K562 (cell line): ENCODE data around the gene GRIPAP1. TPM values are rescaled to one million over a fixed set of nuclear protein-coding genes. Genes with fewer than 3 reads are reported as not detected.

Experiments used
- CEBPG ChIP-seq, 3 experiments: fragments of 200-800 bp in 1 of 3; sonication (Bioruptor generic) in 1 of 3; sonication (generic) in 1 of 3; formaldehyde crosslinking in 1 of 3; IDR thresholded peaks in 2 of 3; conservative IDR thresholded peaks in 1 of 3; 2 replicates each; pipeline versions ENCODE4 v1.6.1 to v1.8.0; 2016 to 2022; ENCODE audit warnings: missing compliant biosample characterization in 2 of 3, missing genetic modification characterization in 2 of 3, mild to moderate bottlenecking in 1 of 3, missing genetic modification reagents in 1 of 3
- FOXK2 ChIP-seq, 2 experiments: fragments of 450-650 bp; IDR thresholded peaks in 1 of 2; conservative IDR thresholded peaks in 1 of 2; 2 replicates each; pipeline ENCODE4 v1.6.1; 2016; ENCODE audit warnings: low read depth in 2 of 2, mild to moderate bottlenecking in 1 of 2
- HDAC1 ChIP-seq, 2 experiments: fragments of 450-650 bp; IDR thresholded peaks; 2 replicates each; pipeline ENCODE4 v1.6.1; 2016 to 2017; ENCODE audit warnings: inconsistent platforms in 1 of 2, mild to moderate bottlenecking in 1 of 2, moderate library complexity in 1 of 2
- HDAC2 ChIP-seq: fragments of 450-650 bp; IDR thresholded peaks from 2 replicates; pipeline ENCODE4 v1.6.1; 2016; ENCODE audit warnings: mild to moderate bottlenecking
- ILK ChIP-seq: fragments of 450-650 bp; IDR thresholded peaks from 2 replicates; pipeline ENCODE4 v1.6.1; 2016; ENCODE audit warnings: missing genetic modification characterization, low read depth, mild to moderate bottlenecking, missing compliant biosample characterization, moderate library complexity, borderline replicate concordance
- KDM4B ChIP-seq, 2 experiments: fragments of 450-650 bp in 1 of 2; sonication (generic) in 1 of 2; IDR thresholded peaks; 2 replicates each; pipeline ENCODE4 v1.6.1; 2016 to 2017; ENCODE audit warnings: borderline replicate concordance in 2 of 2, antibody characterized with exemption in 1 of 2, low read depth in 1 of 2, mild to moderate bottlenecking in 1 of 2
- PHF21A ChIP-seq: fragments of 450-650 bp; IDR thresholded peaks from 2 replicates; pipeline ENCODE4 v1.6.1; 2017; ENCODE audit warnings: low read depth, borderline replicate concordance
- PRDM10 ChIP-seq: fragments of 450-650 bp; IDR thresholded peaks from 2 replicates; pipeline ENCODE4 v1.6.1; 2018; ENCODE audit not compliant: partially characterized antibody
- PRPF4 ChIP-seq: fragments of 200-400 bp; formaldehyde crosslinking; IDR thresholded peaks from one replicate; pipeline ENCODE4 v1.6.1; 2017; ENCODE audit warnings: low read length, low read depth, mild to moderate bottlenecking; ENCODE audit not compliant: insufficient read depth, poor library complexity, severe bottlenecking
- PTTG1 ChIP-seq: fragments of 450-650 bp; IDR thresholded peaks from 2 replicates; pipeline ENCODE4 v1.6.1; 2016; ENCODE audit warnings: low read depth, mild to moderate bottlenecking, missing genetic modification characterization, missing compliant biosample characterization
- RBM34 ChIP-seq: fragments of 200-400 bp; formaldehyde crosslinking; IDR thresholded peaks from 2 replicates; pipeline ENCODE4 v1.6.1; 2018; ENCODE audit warnings: low read length, borderline replicate concordance; ENCODE audit not compliant: insufficient read depth
- TAF15 ChIP-seq: fragments of 200-400 bp; formaldehyde crosslinking; IDR thresholded peaks from 2 replicates; pipeline ENCODE4 v1.6.1; 2017; ENCODE audit warnings: mild to moderate bottlenecking, low read depth, low read length, moderate library complexity
- ZNF253 ChIP-seq: fragments of 250-450 bp; sonication (Bioruptor Pico); conservative IDR thresholded peaks from 2 replicates; pipeline ENCODE4 v1.6.1; 2021; ENCODE audit warnings: mild to moderate bottlenecking
- ZNF75A ChIP-seq: fragments of 450-650 bp; formaldehyde crosslinking; IDR thresholded peaks from 2 replicates; pipeline ENCODE4 v1.4.0; 2020; ENCODE audit warnings: mild to moderate bottlenecking
- polyA plus RNA-seq, 8 experiments: library from polyadenylated mRNA; depleted of rRNA in 4 of 8; stranded (reverse) in 5 of 8; unstranded in 3 of 8; fragments of >200 nt; fragmentation: Nextera tagmentation in 2 of 8; fragmentation: Illumina TruSeq in 1 of 8; extraction: Ambion mirVana in 2 of 8; extraction: Trizol in 1 of 8; gene quantifications; 2 replicates each; pipeline versions ENCODE4 v1.2.1 to v1.2.3, GENCODE V29; 2011 to 2014; ENCODE audit warnings: inconsistent platforms in 1 of 8, missing spikeins in 1 of 8
- total RNA-seq, 7 experiments: library from RNA; depleted of rRNA in 6 of 7; stranded (reverse); fragments of >200 nt in 6 of 7; fragmentation: Illumina TruSeq in 2 of 7; extraction: Trizol in 2 of 7; gene quantifications; 2 replicates each; pipeline versions ENCODE4 v1.2.1 to v1.2.3, GENCODE V29; 2011 to 2021; ENCODE audit warnings: low replicate concordance in 1 of 7
- TF ChIP-seq, protein P1 (sequence below), 3 experiments: IDR thresholded peaks in 2 of 3; conservative IDR thresholded peaks in 1 of 3; 2 replicates each; pipeline ENCODE4 v1.5.1; 2011 to 2012; ENCODE audit warnings: low read length in 3 of 3, mild to moderate bottlenecking in 3 of 3, control low read depth in 2 of 3, improper control_type of control experiment in 1 of 3, inconsistent platforms in 1 of 3, low read depth in 1 of 3, mixed read lengths in 1 of 3, moderate library complexity in 1 of 3; ENCODE audit not compliant: insufficient read depth in 2 of 3
- TF ChIP-seq, protein P2 (sequence below), 2 experiments: fragments of 450-650 bp in 1 of 2; IDR thresholded peaks; 2 replicates each; pipeline ENCODE4 v1.6.1; 2011 to 2017; ENCODE audit warnings: low read depth in 2 of 2, antibody characterized with exemption in 1 of 2, borderline replicate concordance in 1 of 2, low read length in 1 of 2, mild to moderate bottlenecking in 1 of 2, mixed read lengths in 1 of 2; ENCODE audit not compliant: control insufficient read depth in 1 of 2

The GRIPAP1 gene
- total and polyA plus RNA-seq, 9 of the 15 experiments (the other 6 are each of a cell fraction or from before 2014, with no cell fraction given): 4.1 to 41.6 (median 24.0) TPM

- TF ChIP-seq, protein P1, sequence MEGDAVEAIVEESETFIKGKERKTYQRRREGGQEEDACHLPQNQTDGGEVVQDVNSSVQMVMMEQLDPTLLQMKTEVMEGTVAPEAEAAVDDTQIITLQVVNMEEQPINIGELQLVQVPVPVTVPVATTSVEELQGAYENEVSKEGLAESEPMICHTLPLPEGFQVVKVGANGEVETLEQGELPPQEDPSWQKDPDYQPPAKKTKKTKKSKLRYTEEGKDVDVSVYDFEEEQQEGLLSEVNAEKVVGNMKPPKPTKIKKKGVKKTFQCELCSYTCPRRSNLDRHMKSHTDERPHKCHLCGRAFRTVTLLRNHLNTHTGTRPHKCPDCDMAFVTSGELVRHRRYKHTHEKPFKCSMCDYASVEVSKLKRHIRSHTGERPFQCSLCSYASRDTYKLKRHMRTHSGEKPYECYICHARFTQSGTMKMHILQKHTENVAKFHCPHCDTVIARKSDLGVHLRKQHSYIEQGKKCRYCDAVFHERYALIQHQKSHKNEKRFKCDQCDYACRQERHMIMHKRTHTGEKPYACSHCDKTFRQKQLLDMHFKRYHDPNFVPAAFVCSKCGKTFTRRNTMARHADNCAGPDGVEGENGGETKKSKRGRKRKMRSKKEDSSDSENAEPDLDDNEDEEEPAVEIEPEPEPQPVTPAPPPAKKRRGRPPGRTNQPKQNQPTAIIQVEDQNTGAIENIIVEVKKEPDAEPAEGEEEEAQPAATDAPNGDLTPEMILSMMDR (IDR thresholded peaks at IDR 0.05 in 2 of 3, conservative IDR thresholded peaks at IDR 0.05 in 1 of 3; ENCODE audit: insufficient read depth in 2 of 3, low read depth in 1 of 3, low read length in 3 of 3): no peak
- TF ChIP-seq ZNF75A (no peak), RBM34 (no peak), PTTG1 (no peak), CEBPG (CRISPR knock-in tag; IDR thresholded peaks at IDR 0.05) (0 out of 2 replicates have a peak, but pooled peaks have one; percentile 6), CEBPG (tag; conservative IDR thresholded peaks at IDR 0.05 in 1 of 2, IDR thresholded peaks at IDR 0.05 in 1 of 2) (no peak), PHF21A (no peak), ZNF253 (CRISPR knock-in tag) (no peak), PRDM10 (peak; percentile 98), HDAC1 (IDR thresholded peaks at IDR 0.05) (peak in 1 of 2 experiments; percentile 74; a peak in 1 of 4 replicates), PRPF4 (no peak), ILK (no peak), HDAC2 (0 out of 2 replicates have a peak, but pooled peaks have one; percentile 8), TAF15 (no peak), KDM4B (IDR thresholded peaks at IDR 0.05; ENCODE audit: borderline replicate concordance in 2 of 2, low read depth in 1 of 2) (no peak), FOXK2 (conservative IDR thresholded peaks at IDR 0.05 in 1 of 2, IDR thresholded peaks at IDR 0.05 in 1 of 2; ENCODE audit: low read depth in 2 of 2) (peak in 1 of 2 experiments; percentile 71; a peak in 1 of 4 replicates)
- TF ChIP-seq, protein P2, sequence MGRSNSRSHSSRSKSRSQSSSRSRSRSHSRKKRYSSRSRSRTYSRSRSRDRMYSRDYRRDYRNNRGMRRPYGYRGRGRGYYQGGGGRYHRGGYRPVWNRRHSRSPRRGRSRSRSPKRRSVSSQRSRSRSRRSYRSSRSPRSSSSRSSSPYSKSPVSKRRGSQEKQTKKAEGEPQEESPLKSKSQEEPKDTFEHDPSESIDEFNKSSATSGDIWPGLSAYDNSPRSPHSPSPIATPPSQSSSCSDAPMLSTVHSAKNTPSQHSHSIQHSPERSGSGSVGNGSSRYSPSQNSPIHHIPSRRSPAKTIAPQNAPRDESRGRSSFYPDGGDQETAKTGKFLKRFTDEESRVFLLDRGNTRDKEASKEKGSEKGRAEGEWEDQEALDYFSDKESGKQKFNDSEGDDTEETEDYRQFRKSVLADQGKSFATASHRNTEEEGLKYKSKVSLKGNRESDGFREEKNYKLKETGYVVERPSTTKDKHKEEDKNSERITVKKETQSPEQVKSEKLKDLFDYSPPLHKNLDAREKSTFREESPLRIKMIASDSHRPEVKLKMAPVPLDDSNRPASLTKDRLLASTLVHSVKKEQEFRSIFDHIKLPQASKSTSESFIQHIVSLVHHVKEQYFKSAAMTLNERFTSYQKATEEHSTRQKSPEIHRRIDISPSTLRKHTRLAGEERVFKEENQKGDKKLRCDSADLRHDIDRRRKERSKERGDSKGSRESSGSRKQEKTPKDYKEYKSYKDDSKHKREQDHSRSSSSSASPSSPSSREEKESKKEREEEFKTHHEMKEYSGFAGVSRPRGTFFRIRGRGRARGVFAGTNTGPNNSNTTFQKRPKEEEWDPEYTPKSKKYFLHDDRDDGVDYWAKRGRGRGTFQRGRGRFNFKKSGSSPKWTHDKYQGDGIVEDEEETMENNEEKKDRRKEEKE (IDR thresholded peaks at IDR 0.05; ENCODE audit: borderline replicate concordance in 1 of 2, control insufficient read depth in 1 of 2, low read depth in 2 of 2, low read length in 1 of 2): peak in 1 of 2 experiments; percentile 25; a peak in 1 of 4 replicates
Observed at GRCh38 chrX:49001521-49002090, 458 bp downstream of the GRIPAP1 start (continued).
